HFF-Myc (cell line): ENCODE results near the gene MAGOH.

Experiments
- DNase-seq: peaks from one replicate; pipeline ENCODE4 v3.0.0-alpha.2; 2011; ENCODE audit warnings: low read depth; ENCODE audit errors: extremely low read depth
- H3K4me3 ChIP-seq: replicated peaks from 2 replicates; pipeline ENCODE4 v1.5.1; 2011; ENCODE audit warnings: low read depth, mild to moderate bottlenecking, control low read depth, low read length
- CTCF ChIP-seq: IDR thresholded peaks from 2 replicates; pipeline ENCODE4 v1.5.1; 2012; ENCODE audit warnings: mild to moderate bottlenecking, low read depth, low read length, control low read depth; ENCODE audit errors: missing control alignments

MAGOH gene

GRCh38 chr1:53271446-53272090 lies 33.2 kb upstream of the MAGOH start:
- H3K4me3 ChIP-seq = no peak overlapping the region
- DNase-seq = no peak
- no peak for TF ChIP-seq CTCF

DNA sequence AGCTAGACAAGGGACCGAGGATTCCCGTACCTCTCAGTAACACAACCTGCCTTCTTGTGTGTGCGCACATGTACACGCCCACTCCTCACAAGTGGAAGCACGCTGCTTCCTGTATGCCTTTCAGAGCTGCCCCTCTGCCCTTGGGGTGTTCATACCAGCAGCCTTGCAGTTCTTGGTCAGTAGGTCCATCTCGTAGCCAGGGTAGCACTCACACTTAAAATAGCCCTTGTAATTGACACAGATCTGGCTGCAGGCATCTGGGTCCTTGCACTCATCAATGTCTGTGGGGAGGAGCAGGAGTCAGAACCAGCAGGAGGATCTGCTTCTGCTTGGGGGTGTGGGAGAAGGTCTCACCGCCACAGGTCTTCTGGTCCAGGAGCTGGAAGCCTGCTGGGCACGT lies 32.6 kb upstream of the MAGOH start:
- H3K4me3 ChIP-seq = no peak overlapping the region
- DNase-seq = no peak
- no peak for TF ChIP-seq CTCF

- no peak for DNase-seq
- H3K4me3 ChIP-seq = no peak overlapping the region
- TF ChIP-seq CTCF = no peak
Observed at GRCh38 chr1:53270107-53270506, 31.8 kb upstream of the MAGOH start.

DNA sequence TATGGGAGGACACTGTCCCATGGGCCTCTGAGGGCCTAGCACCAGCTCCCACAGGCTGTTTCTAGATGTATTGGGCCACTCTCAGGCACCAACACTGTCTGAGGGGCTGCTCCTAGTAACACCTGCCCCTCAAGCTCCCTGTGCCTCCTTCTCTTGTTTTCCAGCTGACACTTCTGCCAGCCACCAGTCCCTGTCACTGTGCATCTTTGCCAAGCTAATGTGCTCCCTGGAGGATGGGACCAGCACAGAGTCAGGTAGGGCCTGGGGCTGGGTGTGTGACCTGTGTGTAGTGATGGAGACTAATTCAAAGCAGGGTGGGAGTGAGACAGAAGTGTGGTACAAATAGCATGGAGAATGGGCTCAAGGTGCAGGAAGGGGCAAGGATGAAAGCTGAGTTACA lies 29.4 kb upstream of the MAGOH start:
- DNase-seq = no peak
- no peak overlapping the region for H3K4me3 ChIP-seq
- no peak for TF ChIP-seq CTCF

DNA sequence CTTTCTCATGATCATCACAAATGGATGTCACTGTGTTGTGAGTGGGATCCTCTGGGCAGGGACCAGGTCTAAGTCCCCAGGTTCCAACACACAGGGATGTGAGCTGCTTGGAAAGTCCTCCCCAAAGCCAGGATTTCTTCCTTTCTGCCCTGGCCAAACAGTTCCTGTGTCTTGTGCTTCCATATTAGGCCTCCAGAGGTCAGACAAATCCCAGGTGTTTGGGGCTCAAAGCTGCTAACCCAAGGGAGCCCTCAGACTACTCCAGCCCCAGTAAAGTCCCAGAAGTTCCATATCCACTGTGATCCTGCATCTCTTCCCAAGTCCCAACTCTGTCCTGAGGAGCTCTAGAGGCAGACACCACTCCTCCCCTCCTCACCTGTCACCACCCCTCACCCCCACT lies 27.7 kb upstream of the MAGOH start:
- H3K4me3 ChIP-seq = no peak overlapping the region
- TF ChIP-seq CTCF = peak; percentile 24
- DNase-seq = no peak

DNA sequence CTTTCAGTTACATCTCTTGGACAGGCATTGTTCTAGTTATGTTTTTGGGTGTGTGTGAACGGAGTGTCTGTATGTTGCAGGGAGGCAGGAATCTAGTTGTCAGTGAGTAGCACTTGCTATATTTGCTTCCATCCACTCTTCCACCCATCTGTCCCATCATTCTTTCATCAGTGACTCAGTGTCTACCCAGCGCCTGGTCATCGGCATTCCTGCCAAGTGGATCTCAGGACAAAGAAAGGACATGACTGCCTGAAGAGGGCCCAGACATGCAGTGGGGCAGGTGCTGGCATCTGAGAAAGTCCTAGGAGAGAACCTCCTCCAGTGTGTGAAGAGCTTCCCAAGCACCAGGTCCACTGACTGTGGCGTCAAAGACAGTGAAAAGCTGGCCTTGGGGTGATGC lies 27.3 kb upstream of the MAGOH start:
- no peak for TF ChIP-seq CTCF
- H3K4me3 ChIP-seq = no peak overlapping the region
- no peak for DNase-seq

GRCh38 chr1:53264048-53264447 lies 25.7 kb upstream of the MAGOH start:
- TF ChIP-seq CTCF = no peak
- no peak overlapping the region for H3K4me3 ChIP-seq
- no peak for DNase-seq
